Neural crest cell (in vitro differentiated cells): ENCODE measurements around the gene NIN. TPM values are rescaled to one million over a fixed set of nuclear protein-coding genes. Genes with fewer than 3 reads are reported as not detected.

Experiments
- DNase-seq: peaks from one replicate; pipeline ENCODE4 v3.0.0; 2021; ENCODE audit warnings: low read depth, mixed read lengths, low spot score
- H3K27ac Mint-ChIP-seq: one replicate; pipeline ENCODE4 v1.8.0; 2021; ENCODE audit warnings: mild to moderate bottlenecking, mixed read lengths; ENCODE audit not compliant: unreplicated experiment
- H3K27me3 Mint-ChIP-seq: 2 replicates; pipeline ENCODE4 v1.8.0; 2021; ENCODE audit warnings: low read depth, mild to moderate bottlenecking, mixed read lengths
- H3K36me3 Mint-ChIP-seq: 2 replicates; pipeline ENCODE4 v1.8.0; 2021; ENCODE audit warnings: low read depth, mild to moderate bottlenecking, mixed read lengths
- H3K4me1 Mint-ChIP-seq: 2 replicates; pipeline ENCODE4 v1.8.0; 2021; ENCODE audit warnings: mixed read lengths
- H3K4me3 Mint-ChIP-seq: one replicate; pipeline ENCODE4 v1.8.0; 2021; ENCODE audit warnings: mild to moderate bottlenecking, mixed read lengths
- H3K9me3 Mint-ChIP-seq: 2 replicates; pipeline ENCODE4 v1.8.0; 2021; ENCODE audit warnings: mixed read lengths
- total RNA-seq: library from RNA; stranded (reverse); gene quantifications from 2 replicates; pipeline ENCODE4 v1.2.1, GENCODE V29; 2021
- TF ChIP-seq, protein P1 (sequence below): fragments of 200-600 bp; sonication (generic); conservative IDR thresholded peaks from 2 replicates; pipeline ENCODE4 v1.5.0; 2021; ENCODE audit warnings: antibody characterized with exemption, mild to moderate bottlenecking

Gene NIN
- total RNA-seq, 1 donor from 2014 or later, result 94.9 TPM

DNA sequence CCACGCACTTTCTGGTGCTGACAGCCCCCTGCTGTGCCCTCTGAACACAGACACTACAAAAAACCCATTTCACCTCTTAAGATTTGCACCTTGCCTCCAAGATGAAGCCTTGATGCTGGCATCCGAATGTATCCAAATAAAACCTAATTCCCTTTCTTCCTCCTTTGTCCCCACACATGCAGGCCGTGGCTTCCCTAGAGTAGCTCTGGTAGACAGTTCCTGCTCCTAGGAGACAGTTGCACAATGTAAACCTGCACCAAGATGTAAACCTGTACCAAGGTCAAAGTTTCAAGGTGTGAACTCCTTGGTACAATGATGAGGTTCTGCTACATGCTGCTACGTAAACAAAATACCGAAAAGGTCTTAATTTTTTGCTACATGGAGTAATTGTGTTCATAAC, 40.3 kb upstream of the NIN start:
- H3K27me3 Mint-ChIP-seq, result peaks cover 65% of the 10 kb centered on the region
- no peak for DNase-seq
- no peak overlapping the region for H3K27ac Mint-ChIP-seq
- H3K4me3 Mint-ChIP-seq, result peak overlapping the region; percentile 28
- H3K9me3 Mint-ChIP-seq, result no peaks in the 10 kb centered on the region
- TF ChIP-seq, protein P1, sequence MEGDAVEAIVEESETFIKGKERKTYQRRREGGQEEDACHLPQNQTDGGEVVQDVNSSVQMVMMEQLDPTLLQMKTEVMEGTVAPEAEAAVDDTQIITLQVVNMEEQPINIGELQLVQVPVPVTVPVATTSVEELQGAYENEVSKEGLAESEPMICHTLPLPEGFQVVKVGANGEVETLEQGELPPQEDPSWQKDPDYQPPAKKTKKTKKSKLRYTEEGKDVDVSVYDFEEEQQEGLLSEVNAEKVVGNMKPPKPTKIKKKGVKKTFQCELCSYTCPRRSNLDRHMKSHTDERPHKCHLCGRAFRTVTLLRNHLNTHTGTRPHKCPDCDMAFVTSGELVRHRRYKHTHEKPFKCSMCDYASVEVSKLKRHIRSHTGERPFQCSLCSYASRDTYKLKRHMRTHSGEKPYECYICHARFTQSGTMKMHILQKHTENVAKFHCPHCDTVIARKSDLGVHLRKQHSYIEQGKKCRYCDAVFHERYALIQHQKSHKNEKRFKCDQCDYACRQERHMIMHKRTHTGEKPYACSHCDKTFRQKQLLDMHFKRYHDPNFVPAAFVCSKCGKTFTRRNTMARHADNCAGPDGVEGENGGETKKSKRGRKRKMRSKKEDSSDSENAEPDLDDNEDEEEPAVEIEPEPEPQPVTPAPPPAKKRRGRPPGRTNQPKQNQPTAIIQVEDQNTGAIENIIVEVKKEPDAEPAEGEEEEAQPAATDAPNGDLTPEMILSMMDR, result no peak
- peaks cover 14% of the 10 kb centered on the region for H3K4me1 Mint-ChIP-seq
- peaks cover 3% of the 10 kb centered on the region for H3K36me3 Mint-ChIP-seq

DNA sequence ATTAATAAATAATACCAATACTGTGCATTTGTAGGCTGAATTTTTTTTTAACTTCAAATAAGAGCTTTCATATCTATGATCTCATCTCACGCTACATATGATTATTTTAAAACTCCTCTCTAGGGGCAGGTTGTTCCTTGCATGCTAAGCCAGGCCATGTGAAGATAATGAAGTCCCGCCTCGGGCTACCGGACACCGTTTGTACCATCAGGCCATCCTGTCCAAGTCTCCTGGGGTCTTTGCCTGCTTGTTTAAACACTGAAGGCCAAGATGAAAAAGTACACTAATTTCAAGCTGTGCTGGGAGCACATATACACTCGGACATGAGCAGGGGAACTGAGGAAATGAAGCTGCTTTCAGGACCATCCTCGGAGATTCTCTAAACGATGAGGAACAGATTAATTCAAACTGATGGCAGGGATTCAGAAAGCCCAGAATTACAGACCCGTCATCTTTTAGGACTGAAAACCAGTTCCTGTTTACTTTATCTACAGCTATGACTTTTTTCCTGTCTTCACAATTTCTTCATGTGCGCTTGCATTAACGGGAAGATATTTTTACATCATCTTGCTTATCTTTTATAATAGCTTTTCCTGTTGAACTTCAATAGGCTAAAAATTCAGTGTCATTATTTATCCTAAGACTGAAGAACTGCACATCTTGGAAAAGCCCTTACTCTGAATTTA, 34.6 kb upstream of the NIN start:
- TF ChIP-seq, protein P1, result no peak
- Mint-ChIP-seq H3K27ac (no peak overlapping the region), H3K4me1 (peaks cover 30% of the 10 kb centered on the region), H3K27me3 (peaks cover 20% of the 10 kb centered on the region), H3K36me3 (no peaks in the 10 kb centered on the region), H3K4me3 (no peak overlapping the region), H3K9me3 (no peaks in the 10 kb centered on the region)
- DNase-seq, result no peak

DNA sequence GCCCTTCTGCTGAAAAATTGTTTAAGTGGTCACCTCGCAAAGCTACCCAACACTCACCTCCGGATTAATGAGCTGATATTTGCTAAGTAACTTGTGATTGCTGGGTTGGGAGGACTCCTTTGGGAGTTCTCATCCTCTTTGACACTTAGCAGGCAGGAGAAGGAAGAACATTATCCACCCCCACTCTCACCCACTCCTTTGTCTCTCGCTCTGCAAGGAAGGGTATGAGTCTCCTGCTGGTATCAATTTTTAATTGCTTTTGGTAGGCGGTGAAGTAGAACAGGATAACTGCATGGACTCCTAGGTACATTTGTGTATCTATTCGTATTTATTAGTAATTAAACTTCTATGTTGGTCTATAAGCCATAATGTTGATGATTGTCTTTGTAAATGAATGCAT, 34.0 kb upstream of the NIN start:
- no peak overlapping the region for H3K4me3 Mint-ChIP-seq
- TF ChIP-seq, protein P1, result no peak
- peaks cover 36% of the 10 kb centered on the region for H3K4me1 Mint-ChIP-seq
- no peak for DNase-seq
- no peak overlapping the region for H3K27ac Mint-ChIP-seq
- H3K27me3 Mint-ChIP-seq, result peaks cover 14% of the 10 kb centered on the region
- no peaks in the 10 kb centered on the region for H3K9me3 Mint-ChIP-seq
- H3K36me3 Mint-ChIP-seq, result no peaks in the 10 kb centered on the region

DNA sequence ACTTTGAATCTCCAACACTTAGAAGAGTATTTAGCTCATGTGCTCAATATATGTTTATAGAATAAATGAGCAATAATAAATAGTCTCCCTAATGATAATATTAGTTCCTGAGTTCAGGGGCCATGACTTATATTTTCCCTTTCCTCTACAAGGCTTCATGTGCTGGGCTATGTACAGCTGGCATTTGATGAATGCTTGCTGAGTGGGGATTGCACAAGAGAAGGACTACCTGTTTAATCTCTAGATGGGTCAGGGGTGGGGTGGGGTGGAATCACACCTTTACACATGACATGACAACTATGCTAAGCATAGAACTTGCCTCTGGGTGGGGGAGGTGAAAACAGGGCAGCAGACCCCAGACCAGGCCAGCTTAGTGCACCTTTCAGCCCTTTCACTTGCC, 33.3 kb upstream of the NIN start:
- TF ChIP-seq, protein P1, result no peak
- Mint-ChIP-seq H3K27ac (no peak overlapping the region), H3K4me1 (peaks cover 43% of the 10 kb centered on the region), H3K36me3 (no peaks in the 10 kb centered on the region), H3K27me3 (peaks cover 8% of the 10 kb centered on the region), H3K4me3 (no peak overlapping the region), H3K9me3 (no peaks in the 10 kb centered on the region)
- no peak for DNase-seq

DNA sequence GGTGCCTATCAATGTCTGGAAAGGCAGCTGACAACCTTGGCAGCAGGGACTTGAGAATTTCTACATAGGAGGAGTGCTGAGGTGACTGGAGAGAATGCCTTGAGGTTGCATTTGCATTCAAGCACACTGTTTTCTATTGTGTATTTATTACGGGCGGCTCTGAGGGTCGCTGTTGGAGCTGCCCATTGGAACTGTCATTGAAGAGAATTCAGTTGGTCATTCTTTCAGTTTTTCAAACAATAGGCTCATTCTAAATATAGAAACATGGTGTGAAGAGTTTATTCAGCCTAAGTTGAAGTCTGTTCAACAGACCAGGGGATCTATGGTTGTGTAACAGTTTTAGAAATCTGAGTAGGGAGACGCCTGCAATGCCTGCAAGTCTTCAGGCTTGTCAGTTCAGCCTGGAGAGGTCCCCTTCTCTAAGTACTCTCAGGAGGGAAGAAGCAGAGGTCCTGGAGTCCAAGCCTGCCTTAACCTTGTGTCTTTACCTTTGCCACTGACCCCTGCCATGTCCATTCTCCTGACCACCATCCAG, 31.1 kb upstream of the NIN start:
- Mint-ChIP-seq H3K27ac (no peak overlapping the region), H3K27me3 (peaks cover 3% of the 10 kb centered on the region), H3K9me3 (no peaks in the 10 kb centered on the region), H3K36me3 (no peaks in the 10 kb centered on the region), H3K4me3 (peak overlapping the region; percentile 4), H3K4me1 (peaks cover 54% of the 10 kb centered on the region)
- no peak for DNase-seq
- TF ChIP-seq, protein P1, result no peak
